GM18517 (cell line): ENCODE measurements around the gene ATF6.
"Not testable (repeated sequence)": the region's sequence is repeated elsewhere in the genome, so short reads cannot be mapped to it uniquely, and the experiment has no call there.

Source experiments
- ATAC-seq: cut with Tn5 transposase; IDR thresholded peaks from one replicate; pipeline ENCODE4 v1.9.1; 2021; ENCODE audit warnings: mild to moderate bottlenecking, moderate library complexity; ENCODE audit not compliant: unreplicated experiment

ATF6 gene

DNA sequence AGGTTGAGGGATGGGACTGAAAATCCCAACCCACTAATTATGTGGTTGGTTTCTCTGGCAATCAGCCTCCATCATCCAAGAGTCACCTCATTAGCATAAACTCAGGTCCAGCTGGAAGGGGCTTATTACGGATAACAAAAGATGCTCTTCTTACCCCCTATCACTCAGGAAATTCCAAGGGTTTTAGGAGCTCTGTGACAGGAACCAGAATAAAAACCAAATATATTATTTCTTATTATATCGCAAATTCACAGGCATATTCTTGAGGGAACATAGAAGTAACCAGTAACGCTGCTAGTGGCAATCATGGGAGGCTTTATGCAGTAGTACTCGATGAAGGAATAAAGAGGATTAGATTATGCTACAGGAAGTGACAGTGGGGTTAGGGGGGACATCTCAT is 59.7 kb downstream of the ATF6 start:
- ATAC-seq = no peak

DNA sequence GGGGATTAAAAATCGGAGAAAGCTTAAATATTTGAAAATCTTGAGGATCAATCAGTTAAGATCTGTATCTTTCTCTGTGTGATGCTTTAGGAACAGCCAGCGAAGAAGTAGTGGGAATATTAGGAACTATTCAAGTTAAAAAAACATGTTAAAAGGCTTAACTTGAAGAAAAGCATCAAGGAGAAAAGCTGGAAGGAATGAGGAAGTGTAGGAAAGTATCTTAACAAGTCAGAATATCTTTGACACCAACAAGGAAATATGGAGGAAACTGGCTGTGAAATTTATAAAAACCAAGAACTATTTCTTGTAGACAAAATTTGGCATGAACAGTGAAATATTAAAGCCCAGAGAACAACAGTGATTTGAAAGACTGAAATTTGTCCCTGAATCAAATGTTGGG is 60.4 kb downstream of the ATF6 start:
- ATAC-seq = no peak

DNA sequence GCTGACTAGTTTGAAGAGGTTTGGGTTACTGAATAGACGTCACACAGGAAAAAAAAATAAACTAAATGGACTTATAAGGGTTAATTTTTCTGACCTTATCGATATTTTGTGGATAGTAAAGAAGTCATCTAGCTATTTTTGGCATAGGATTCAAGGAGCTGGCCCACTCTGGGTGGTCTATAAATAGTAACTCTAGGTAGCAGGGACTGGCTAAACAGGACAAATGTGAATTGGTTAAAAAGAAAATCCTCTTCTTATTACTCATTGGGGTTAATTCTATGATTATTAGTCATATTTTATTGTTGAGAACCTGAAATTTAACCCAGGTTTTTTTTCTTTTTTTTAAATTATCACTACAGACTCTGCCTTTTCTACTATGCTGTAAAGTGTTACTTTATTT is 61.7 kb downstream of the ATF6 start:
- no peak for ATAC-seq

GRCh38 chr1:161832299-161832907 is 66.3 kb downstream of the ATF6 start:
- not testable (repeated sequence) for ATAC-seq

DNA sequence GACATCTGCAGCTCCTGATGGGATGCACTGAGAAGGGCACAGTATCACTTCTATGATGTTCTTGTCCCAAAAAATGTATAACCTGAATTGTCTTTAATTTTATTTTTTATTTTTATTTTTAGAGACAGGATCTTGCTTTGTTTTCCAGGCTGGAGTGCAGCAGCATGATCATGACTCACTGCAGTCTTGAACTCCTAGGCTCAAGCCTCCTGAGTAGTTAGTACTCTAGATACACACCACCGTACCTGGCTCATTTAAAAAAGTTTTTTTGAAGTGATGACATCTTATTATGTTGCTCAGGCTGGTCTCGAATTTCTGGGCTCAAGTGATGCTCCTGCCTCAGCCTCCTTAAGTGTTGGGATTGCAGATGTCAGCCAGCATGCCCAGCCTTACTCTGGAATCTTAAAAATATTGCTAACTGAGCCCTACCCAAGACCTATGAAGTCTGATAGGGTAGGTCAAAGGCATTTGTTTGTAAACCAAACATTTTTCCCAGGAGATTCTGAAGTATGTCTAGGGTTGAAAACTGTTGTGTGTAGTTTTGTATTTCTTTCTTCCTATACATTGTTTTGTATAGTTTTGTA is 68.9 kb downstream of the ATF6 start:
- no peak for ATAC-seq

- ATAC-seq = no peak
Measured at GRCh38 chr1:161836018-161836417, 69.9 kb downstream of the ATF6 start.

DNA sequence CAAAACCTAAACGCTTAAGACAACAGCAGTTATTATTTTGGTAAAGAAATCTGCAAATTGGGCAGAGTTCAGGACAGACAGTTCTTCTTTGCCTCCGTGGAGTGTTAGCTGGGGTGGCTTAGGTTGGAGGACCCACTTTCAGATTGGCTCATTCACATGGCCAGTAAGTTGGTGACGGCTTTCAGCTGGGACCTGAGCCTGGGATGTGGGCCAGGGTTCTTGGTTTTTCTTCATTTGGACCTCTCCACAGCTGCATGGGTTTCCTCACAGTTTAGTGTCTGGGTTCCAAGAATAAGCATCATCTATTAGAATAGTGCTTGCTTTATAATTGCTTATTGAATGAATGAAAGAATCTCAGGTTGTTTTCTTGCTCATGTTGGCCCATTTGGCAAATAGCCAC is 72.2 kb downstream of the ATF6 start:
- ATAC-seq = no peak

- no peak for ATAC-seq
Measured at GRCh38 chr1:161838885-161839284, 72.8 kb downstream of the ATF6 start.

- ATAC-seq = no peak
Measured at GRCh38 chr1:161839591-161839990, 73.5 kb downstream of the ATF6 start.

- no peak for ATAC-seq
Measured at GRCh38 chr1:161840363-161840762, 74.2 kb downstream of the ATF6 start.

GRCh38 chr1:161843156-161843555 is 77.0 kb downstream of the ATF6 start:
- no peak for ATAC-seq

DNA sequence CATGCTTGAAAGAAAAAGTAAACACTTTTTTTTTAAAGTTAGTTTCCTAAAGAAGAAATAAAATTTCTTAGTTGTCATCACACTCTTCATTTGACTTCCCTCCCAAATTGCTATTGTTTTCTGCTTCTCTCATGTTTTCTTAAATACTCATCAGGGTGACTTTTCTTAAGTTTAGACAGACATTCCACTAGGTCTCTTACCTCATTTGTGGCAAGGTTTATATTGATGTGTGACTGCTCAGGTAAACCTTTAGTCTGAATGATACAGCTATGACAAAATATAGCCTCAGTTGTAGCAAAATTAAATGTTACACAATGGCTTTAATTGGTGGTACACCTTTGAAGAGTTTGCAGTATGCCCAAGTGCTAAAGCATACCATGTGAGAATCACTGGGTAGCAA is 78.6 kb downstream of the ATF6 start:
- no peak for ATAC-seq

GRCh38 chr1:161848676-161849075 is 82.6 kb downstream of the ATF6 start:
- no peak for ATAC-seq

DNA sequence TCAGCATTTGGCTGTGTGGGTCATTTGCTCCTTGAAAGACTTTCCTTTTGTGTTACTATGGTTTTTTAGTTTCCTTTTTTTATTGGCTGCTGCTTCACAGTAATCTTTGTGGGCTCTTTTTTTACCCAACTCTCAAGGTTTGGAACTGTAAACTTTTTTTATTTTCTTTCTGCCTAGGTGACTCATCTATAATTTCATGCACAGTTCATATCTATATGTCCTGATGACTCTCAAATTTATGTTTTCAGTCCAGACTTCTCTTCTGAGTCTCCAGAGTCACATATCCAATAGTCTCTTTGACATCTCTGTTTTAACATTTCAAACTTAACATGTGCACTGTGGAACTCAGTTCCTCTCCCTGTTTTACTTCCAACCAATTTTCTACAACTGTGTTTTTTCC is 83.4 kb downstream of the ATF6 start:
- ATAC-seq = no peak

DNA sequence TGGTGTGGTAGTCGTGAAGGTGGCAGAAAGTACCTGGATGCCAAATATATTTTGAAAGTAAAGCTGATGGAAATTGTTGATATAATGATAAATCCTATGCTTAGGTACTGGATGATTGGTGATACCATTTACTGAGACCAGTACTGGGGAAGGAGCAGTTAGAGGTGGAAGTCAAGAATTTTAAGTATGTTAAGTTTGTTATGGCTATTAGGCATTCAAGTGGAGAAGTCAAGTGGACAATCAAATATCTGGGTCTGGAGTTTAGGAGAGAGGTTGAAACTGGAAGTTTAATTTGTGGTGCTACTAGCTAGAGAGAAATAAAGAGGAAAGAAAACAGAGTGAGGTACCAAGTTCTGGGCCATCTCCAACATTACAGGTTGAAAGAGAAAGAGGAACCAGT is 89.1 kb downstream of the ATF6 start:
- no peak for ATAC-seq

DNA sequence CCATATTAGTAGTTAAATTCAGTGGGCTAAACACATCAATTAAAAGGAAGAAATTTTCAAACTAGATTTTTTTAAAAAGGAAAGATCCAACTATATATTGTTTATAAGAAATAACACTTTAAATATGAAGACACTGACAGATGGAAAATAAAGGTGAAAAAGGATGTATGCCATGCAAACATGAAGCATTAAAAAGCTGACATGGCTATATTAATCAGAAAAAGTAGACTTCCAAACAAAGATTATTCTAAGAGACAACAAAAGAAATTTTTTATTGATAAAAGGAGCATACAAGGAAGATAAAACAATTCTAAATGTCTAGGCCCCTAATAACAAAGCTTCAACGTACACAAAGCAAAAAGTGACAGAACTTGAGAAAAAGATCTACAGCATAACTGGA is 92.2 kb downstream of the ATF6 start:
- no peak for ATAC-seq

GRCh38 chr1:161863549-161863948 is 97.4 kb downstream of the ATF6 start:
- no peak for ATAC-seq

GRCh38 chr1:161864577-161864976 is 98.5 kb downstream of the ATF6 start:
- ATAC-seq = no peak

DNA sequence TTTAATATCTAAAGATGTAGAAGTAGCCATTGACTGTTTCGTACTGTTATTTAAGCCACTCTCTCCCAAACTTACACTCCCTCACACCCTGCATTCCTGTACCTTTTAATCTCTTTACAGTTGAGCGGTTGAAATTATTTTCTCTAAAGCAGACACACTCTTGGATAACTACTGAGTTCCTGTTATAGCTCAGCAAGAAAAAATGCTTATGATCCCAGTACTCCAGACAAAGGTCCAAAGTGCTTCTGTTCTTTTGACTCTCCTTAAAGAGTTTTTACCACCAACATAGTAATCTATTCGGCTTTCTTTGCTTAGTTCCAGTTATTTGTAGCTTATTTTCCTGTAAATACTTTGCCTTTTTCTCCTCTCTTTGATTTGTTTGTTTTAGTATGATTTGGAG is 100.1 kb downstream of the ATF6 start:
- no peak for ATAC-seq

- no peak for ATAC-seq
Measured at GRCh38 chr1:161868832-161869231, 102.7 kb downstream of the ATF6 start.

DNA sequence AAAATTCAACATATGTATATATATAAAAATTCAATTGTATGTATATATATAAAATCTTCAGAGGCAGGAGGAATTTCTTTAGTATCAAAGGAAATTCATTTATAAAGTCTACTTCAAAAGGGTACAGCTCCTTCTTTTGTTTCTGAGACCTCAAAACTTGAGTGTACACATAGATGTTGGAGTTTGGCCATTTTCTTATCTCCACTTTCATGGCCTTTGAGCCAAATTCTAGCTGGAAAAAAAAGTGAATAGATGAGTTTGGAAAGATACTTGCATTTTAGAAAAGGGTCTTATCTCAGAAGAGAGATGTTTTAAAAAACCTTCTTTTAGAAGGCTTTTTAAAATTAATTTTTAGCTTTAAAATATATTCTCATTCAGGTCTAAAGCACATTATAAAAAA is 103.2 kb downstream of the ATF6 start:
- ATAC-seq = no peak

DNA sequence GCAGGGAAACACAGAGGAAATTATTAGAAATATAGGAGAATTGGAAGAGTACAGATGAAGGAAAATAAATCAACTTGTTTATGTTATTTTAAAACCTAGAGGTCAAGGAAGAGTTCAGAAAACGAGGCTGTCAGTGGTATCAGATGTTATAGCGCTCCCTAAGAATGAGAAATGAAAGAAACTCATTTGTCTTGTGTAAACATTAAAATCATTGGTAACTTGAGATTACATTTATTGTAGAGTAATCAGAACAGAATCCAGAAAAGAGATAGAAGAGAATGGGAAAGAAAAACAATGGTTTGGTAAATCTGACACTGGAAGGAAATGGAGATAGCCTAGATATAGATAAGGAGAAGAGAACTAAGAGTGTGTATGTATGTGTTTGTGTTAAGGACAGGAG is 106.4 kb downstream of the ATF6 start:
- ATAC-seq = no peak

- no peak for ATAC-seq
Measured at GRCh38 chr1:161879261-161879660, 113.1 kb downstream of the ATF6 start.
